ENCODE measurements around the gene GABRB2.

DNA sequence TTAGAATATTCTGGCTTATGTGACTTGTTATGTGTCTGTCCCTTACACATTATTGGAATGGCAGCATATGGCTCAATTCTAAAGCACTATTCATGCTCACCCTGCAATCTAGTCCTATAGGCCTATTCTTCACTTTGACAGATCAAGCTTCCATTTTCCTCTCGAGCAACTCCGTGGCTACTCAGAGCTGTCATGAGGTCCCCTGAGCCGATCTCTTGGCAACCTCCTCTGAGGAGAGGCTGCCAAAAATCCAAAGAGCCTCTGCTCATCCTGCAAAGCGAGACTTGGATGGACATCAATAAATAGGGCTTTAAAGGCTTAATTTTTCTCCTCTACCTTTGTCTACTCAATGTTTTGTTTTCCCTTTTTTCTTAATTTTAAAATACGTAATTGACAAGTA is 163.8 kb downstream of the GABRB2 start:
- TF ChIP-seq ZBTB7A (CRISPR knock-in tag; IDR thresholded peaks at IDR 0.05) (no peak), ATF3 (CRISPR knock-in tag; IDR thresholded peaks at IDR 0.05) (no peak), CHD4 (IDR thresholded peaks at IDR 0.05; ENCODE audit: borderline replicate concordance, low read length) (no peak), REST (IDR thresholded peaks at IDR 0.05; ENCODE audit: borderline replicate concordance in 1 of 2, low read depth in 1 of 2, low read length in 2 of 2) (no peak)
